Measurements from ENCODE around the gene SCAND1.

SCAND1 gene

GRCh38 chr20:35947907-35948306 lies 6.4 kb downstream of the SCAND1 start:
- peaks cover 63% of the 10 kb centered on the region for H3K36me3 Mint-ChIP-seq (ENCODE audit: low read depth)
- H3K27ac Mint-ChIP-seq: peak overlapping the region; percentile 77
- H3K4me3 Mint-ChIP-seq: no peak overlapping the region
- H3K27me3 Mint-ChIP-seq: no peaks in the 10 kb centered on the region
- DNase-seq: no peak
- H3K9me3 Mint-ChIP-seq: no peaks in the 10 kb centered on the region
- H3K4me1 Mint-ChIP-seq (ENCODE audit: low read depth): peaks cover 16% of the 10 kb centered on the region

GRCh38 chr20:35947489-35947888 lies 6.8 kb downstream of the SCAND1 start:
- no peaks in the 10 kb centered on the region for H3K9me3 Mint-ChIP-seq
- peaks cover 12% of the 10 kb centered on the region for H3K4me1 Mint-ChIP-seq (ENCODE audit: low read depth)
- DNase-seq: peak; percentile 34
- H3K27me3 Mint-ChIP-seq: no peaks in the 10 kb centered on the region
- H3K4me3 Mint-ChIP-seq: no peak overlapping the region
- H3K27ac Mint-ChIP-seq: no peak overlapping the region
- H3K36me3 Mint-ChIP-seq (ENCODE audit: low read depth): peaks cover 61% of the 10 kb centered on the region

GRCh38 chr20:35942243-35942642 lies 12.1 kb downstream of the SCAND1 start:
- DNase-seq: no peak
- H3K9me3 Mint-ChIP-seq: no peaks in the 10 kb centered on the region
- H3K27me3 Mint-ChIP-seq: no peaks in the 10 kb centered on the region
- peak overlapping the region; percentile 47 for H3K27ac Mint-ChIP-seq
- H3K4me1 Mint-ChIP-seq (ENCODE audit: low read depth): no peaks in the 10 kb centered on the region
- no peak overlapping the region for H3K4me3 Mint-ChIP-seq
- peaks cover 76% of the 10 kb centered on the region for H3K36me3 Mint-ChIP-seq (ENCODE audit: low read depth)

- H3K36me3 Mint-ChIP-seq (ENCODE audit: low read depth): peaks cover 74% of the 10 kb centered on the region
- no peak for DNase-seq
- H3K27me3 Mint-ChIP-seq: no peaks in the 10 kb centered on the region
- peak overlapping the region; percentile 64 for H3K27ac Mint-ChIP-seq
- H3K4me3 Mint-ChIP-seq: no peak overlapping the region
- H3K4me1 Mint-ChIP-seq (ENCODE audit: low read depth): no peaks in the 10 kb centered on the region
- no peaks in the 10 kb centered on the region for H3K9me3 Mint-ChIP-seq
These were observed 12.7 kb downstream of the SCAND1 start for GRCh38 chr20:35941620-35942019.

- H3K27me3 Mint-ChIP-seq: no peaks in the 10 kb centered on the region
- peak overlapping the region; percentile 65 for H3K27ac Mint-ChIP-seq
- H3K4me1 Mint-ChIP-seq (ENCODE audit: low read depth): no peaks in the 10 kb centered on the region
- H3K4me3 Mint-ChIP-seq: no peak overlapping the region
- peaks cover 82% of the 10 kb centered on the region for H3K36me3 Mint-ChIP-seq (ENCODE audit: low read depth)
- no peak for DNase-seq
- no peaks in the 10 kb centered on the region for H3K9me3 Mint-ChIP-seq
These were observed 15.0 kb downstream of the SCAND1 start for GRCh38 chr20:35939264-35939663.

GRCh38 chr20:35934050-35934449 lies 20.3 kb downstream of the SCAND1 start:
- no peak for DNase-seq
- Mint-ChIP-seq H3K27me3 (no peaks in the 10 kb centered on the region), H3K4me3 (no peak overlapping the region), H3K9me3 (no peaks in the 10 kb centered on the region), H3K27ac (peak overlapping the region; percentile 39), H3K36me3 (ENCODE audit: low read depth) (peaks cover 81% of the 10 kb centered on the region), H3K4me1 (ENCODE audit: low read depth) (peaks cover 6% of the 10 kb centered on the region)

- no peak for DNase-seq
- H3K36me3 Mint-ChIP-seq (ENCODE audit: low read depth): peaks cover 73% of the 10 kb centered on the region
- H3K27ac Mint-ChIP-seq: no peak overlapping the region
- no peaks in the 10 kb centered on the region for H3K9me3 Mint-ChIP-seq
- H3K4me1 Mint-ChIP-seq (ENCODE audit: low read depth): peaks cover 6% of the 10 kb centered on the region
- H3K4me3 Mint-ChIP-seq: no peak overlapping the region
- no peaks in the 10 kb centered on the region for H3K27me3 Mint-ChIP-seq
These were observed 25.0 kb downstream of the SCAND1 start for GRCh38 chr20:35929301-35929700.

GRCh38 chr20:35920523-35920922 lies 33.8 kb downstream of the SCAND1 start:
- Mint-ChIP-seq H3K27me3 (no peaks in the 10 kb centered on the region), H3K27ac (peak overlapping the region; percentile 3), H3K4me1 (ENCODE audit: low read depth) (no peaks in the 10 kb centered on the region), H3K36me3 (ENCODE audit: low read depth) (peaks cover 71% of the 10 kb centered on the region), H3K9me3 (no peaks in the 10 kb centered on the region), H3K4me3 (no peak overlapping the region)
- DNase-seq: no peak

- Mint-ChIP-seq H3K27ac (peak overlapping the region; percentile 71), H3K4me3 (no peak overlapping the region), H3K4me1 (ENCODE audit: low read depth) (no peaks in the 10 kb centered on the region), H3K27me3 (no peaks in the 10 kb centered on the region), H3K36me3 (ENCODE audit: low read depth) (peaks cover 78% of the 10 kb centered on the region), H3K9me3 (no peaks in the 10 kb centered on the region)
- no peak for DNase-seq
These were observed 36.3 kb downstream of the SCAND1 start for GRCh38 chr20:35918021-35918420.

- no peaks in the 10 kb centered on the region for H3K4me1 Mint-ChIP-seq (ENCODE audit: low read depth)
- peaks cover 84% of the 10 kb centered on the region for H3K36me3 Mint-ChIP-seq (ENCODE audit: low read depth)
- no peaks in the 10 kb centered on the region for H3K9me3 Mint-ChIP-seq
- H3K27ac Mint-ChIP-seq: no peak overlapping the region
- no peaks in the 10 kb centered on the region for H3K27me3 Mint-ChIP-seq
- no peak overlapping the region for H3K4me3 Mint-ChIP-seq
- no peak for DNase-seq
These were observed 37.2 kb downstream of the SCAND1 start for GRCh38 chr20:35917077-35917476.

- Mint-ChIP-seq H3K27ac (peak overlapping the region; percentile 71), H3K4me1 (ENCODE audit: low read depth) (peaks cover 23% of the 10 kb centered on the region)
These were observed 41.4 kb downstream of the SCAND1 start for GRCh38 chr20:35912881-35913280.

GRCh38 chr20:35910254-35910653 lies 44.0 kb downstream of the SCAND1 start:
- H3K4me3 Mint-ChIP-seq: no peak overlapping the region
- no peaks in the 10 kb centered on the region for H3K27me3 Mint-ChIP-seq
- H3K36me3 Mint-ChIP-seq (ENCODE audit: low read depth): peaks cover 82% of the 10 kb centered on the region
- no peak overlapping the region for H3K27ac Mint-ChIP-seq
- H3K9me3 Mint-ChIP-seq: no peaks in the 10 kb centered on the region
- peaks cover 27% of the 10 kb centered on the region for H3K4me1 Mint-ChIP-seq (ENCODE audit: low read depth)
- no peak for DNase-seq

More at GRCh38 chr20:35912881-35913280, 41.4 kb downstream of the SCAND1 start:
- no peaks in the 10 kb centered on the region for H3K27me3 Mint-ChIP-seq
- peaks cover 77% of the 10 kb centered on the region for H3K36me3 Mint-ChIP-seq (ENCODE audit: low read depth)
- H3K4me3 Mint-ChIP-seq: no peak overlapping the region
- DNase-seq: no peak
- H3K9me3 Mint-ChIP-seq: no peaks in the 10 kb centered on the region

- no peaks in the 10 kb centered on the region for H3K9me3 Mint-ChIP-seq
- peak overlapping the region; percentile 67 for H3K27ac Mint-ChIP-seq
- peaks cover 29% of the 10 kb centered on the region for H3K4me1 Mint-ChIP-seq (ENCODE audit: low read depth)
- no peak overlapping the region for H3K4me3 Mint-ChIP-seq
- H3K36me3 Mint-ChIP-seq (ENCODE audit: low read depth): peaks cover 87% of the 10 kb centered on the region
- DNase-seq: no peak
- no peaks in the 10 kb centered on the region for H3K27me3 Mint-ChIP-seq
These were observed 44.5 kb downstream of the SCAND1 start for GRCh38 chr20:35909796-35910195.

- no peaks in the 10 kb centered on the region for H3K9me3 Mint-ChIP-seq
- no peak overlapping the region for H3K4me3 Mint-ChIP-seq
- peaks cover 29% of the 10 kb centered on the region for H3K4me1 Mint-ChIP-seq (ENCODE audit: low read depth)
- DNase-seq: no peak
- peak overlapping the region; percentile 67 for H3K27ac Mint-ChIP-seq
- no peaks in the 10 kb centered on the region for H3K27me3 Mint-ChIP-seq
- peaks cover 87% of the 10 kb centered on the region for H3K36me3 Mint-ChIP-seq (ENCODE audit: low read depth)
These were observed 45.1 kb downstream of the SCAND1 start for GRCh38 chr20:35909176-35909575.

- DNase-seq: no peak
- H3K27me3 Mint-ChIP-seq: no peaks in the 10 kb centered on the region
- H3K4me3 Mint-ChIP-seq: no peak overlapping the region
- H3K27ac Mint-ChIP-seq: peak overlapping the region; percentile 51
- peaks cover 33% of the 10 kb centered on the region for H3K4me1 Mint-ChIP-seq (ENCODE audit: low read depth)
- peaks cover 87% of the 10 kb centered on the region for H3K36me3 Mint-ChIP-seq (ENCODE audit: low read depth)
- H3K9me3 Mint-ChIP-seq: no peaks in the 10 kb centered on the region
These were observed 46.3 kb downstream of the SCAND1 start for GRCh38 chr20:35908007-35908406.

Measured in activated T-cell treated with anti-CD3 and anti-CD28 coated beads, Interleukin-2, amount 50 U/mL, for 24 hours (primary cell).